Breast epithelium (tissue), 4 donors: ENCODE measurements around the gene BABAM2. TPM values are rescaled to one million over a fixed set of nuclear protein-coding genes. Genes with fewer than 3 reads are reported as not detected.

Source experiments
- DNase-seq, 2 donors: peaks; one replicate each; pipeline ENCODE4 v3.0.0-alpha.2; 2019; ENCODE audit warnings: low spot score in 2 of 2
- H3K27ac ChIP-seq, 2 donors: fragments of 200-600 bp; sonication (generic) in 1 of 2; one replicate each; pipeline ENCODE4 v1.5.1; 2016 to 2019; ENCODE audit warnings: mild to moderate bottlenecking in 1 of 2
- H3K27me3 ChIP-seq, 2 donors: fragments of 200-600 bp; sonication (generic) in 1 of 2; one replicate each; pipeline versions ENCODE4 v1.5.1 to v1.6.0; 2017 to 2019; ENCODE audit warnings: control low read depth in 1 of 2, mild to moderate bottlenecking in 1 of 2
- H3K36me3 ChIP-seq: fragments of 200-600 bp; one replicate; pipeline ENCODE4 v1.5.1; 2019
- H3K4me1 ChIP-seq, 2 donors: fragments of 200-600 bp; sonication (generic); one replicate each; pipeline ENCODE4 v1.5.1; 2016 to 2019; ENCODE audit warnings: control low read depth in 1 of 2
- H3K4me3 ChIP-seq, 3 donors: fragments of 200-600 bp; sonication (generic); 1 replicate in 2 of 3; 2 replicates in 1 of 3; pipeline ENCODE4 v1.5.1; 2016 to 2019; ENCODE audit warnings: mild to moderate bottlenecking in 3 of 3, moderate library complexity in 2 of 3
- H3K9me3 ChIP-seq, 2 donors: fragments of 200-600 bp; sonication (generic) in 1 of 2; one replicate each; pipeline ENCODE4 v1.5.1; 2016 to 2019; ENCODE audit warnings: control low read depth in 1 of 2
- CTCF ChIP-seq, 3 donors: fragments of 450-650 bp; IDR thresholded peaks; one replicate each; pipeline ENCODE4 v1.5.1; 2016 to 2017; ENCODE audit warnings: antibody characterized with exemption in 3 of 3, mild to moderate bottlenecking in 3 of 3, moderate library complexity in 3 of 3
- POLR2A ChIP-seq: fragments of 450-650 bp; IDR thresholded peaks from one replicate; pipeline ENCODE4 v1.6.1; 2016; ENCODE audit warnings: antibody characterized with exemption, mild to moderate bottlenecking, moderate library complexity
- POLR2AphosphoS5 ChIP-seq, 3 donors: sonication (generic); formaldehyde crosslinking; IDR thresholded peaks; one replicate each; pipeline ENCODE4 v1.6.1; 2017; ENCODE audit warnings: antibody characterized with exemption in 3 of 3
- intact Hi-C: fragments of 100-400 bp; cut with DNase I; formaldehyde crosslinking; loops from one replicate; pipeline ENCODE4 v1.15.1; 2023; ENCODE audit warnings: low total_unique reads
- total RNA-seq, 3 donors: library from RNA; depleted of rRNA; stranded (reverse); fragments of >200 nt; gene quantifications; one replicate each; pipeline ENCODE4 v1.1.0, GENCODE V29; 2016

Gene BABAM2
- total RNA-seq, 3 donors from 2014 or later: 34.7 to 46.2 (median 37.4) TPM

GRCh38 chr2:28296243-28296642, 405.7 kb downstream of the BABAM2 start:
- intact Hi-C loops: no loop called here
- no peak for TF ChIP-seq POLR2AphosphoS5 (IDR thresholded peaks at IDR 0.05)
- no peak for TF ChIP-seq POLR2A
- TF ChIP-seq CTCF (IDR thresholded peaks at IDR 0.05): no peak
- Histone ChIP-seq H3K36me3 (no peaks in the 10 kb centered on the region), H3K27ac (no peak overlapping the region), H3K27me3 (no peaks in the 10 kb centered on the region), H3K9me3 (no peaks in the 10 kb centered on the region), H3K4me1 (no peaks in the 10 kb centered on the region), H3K4me3 (no peak overlapping the region)
- no peak for DNase-seq

- intact Hi-C loops: no loop called here
- H3K9me3 ChIP-seq: no peaks in the 10 kb centered on the region
- DNase-seq: no peak
- no peak overlapping the region for H3K4me3 ChIP-seq
- no peak overlapping the region for H3K27ac ChIP-seq
- TF ChIP-seq POLR2AphosphoS5 (IDR thresholded peaks at IDR 0.05): no peak
- TF ChIP-seq POLR2A: no peak
- no peak for TF ChIP-seq CTCF (IDR thresholded peaks at IDR 0.05)
- no peaks in the 10 kb centered on the region for H3K27me3 ChIP-seq
- no peaks in the 10 kb centered on the region for H3K4me1 ChIP-seq
- no peaks in the 10 kb centered on the region for H3K36me3 ChIP-seq
These were observed 406.4 kb downstream of the BABAM2 start for GRCh38 chr2:28296904-28297303.

- no peak for DNase-seq
- H3K27me3 ChIP-seq: no peaks in the 10 kb centered on the region
- intact Hi-C loops: no loop called here
- no peak for TF ChIP-seq POLR2AphosphoS5 (IDR thresholded peaks at IDR 0.05)
- no peak for TF ChIP-seq POLR2A
- no peak for TF ChIP-seq CTCF (IDR thresholded peaks at IDR 0.05)
- H3K4me3 ChIP-seq: no peak overlapping the region
- no peak overlapping the region for H3K27ac ChIP-seq
- H3K36me3 ChIP-seq: no peaks in the 10 kb centered on the region
- no peaks in the 10 kb centered on the region for H3K9me3 ChIP-seq
- no peaks in the 10 kb centered on the region for H3K4me1 ChIP-seq
These were observed 407.0 kb downstream of the BABAM2 start for GRCh38 chr2:28297531-28297930.

GRCh38 chr2:28298406-28298805, 407.9 kb downstream of the BABAM2 start:
- Histone ChIP-seq H3K4me1 (no peaks in the 10 kb centered on the region), H3K9me3 (no peaks in the 10 kb centered on the region), H3K27me3 (no peaks in the 10 kb centered on the region), H3K36me3 (no peaks in the 10 kb centered on the region), H3K4me3 (no peak overlapping the region), H3K27ac (no peak overlapping the region)
- no peak for DNase-seq
- TF ChIP-seq POLR2A (no peak), CTCF (IDR thresholded peaks at IDR 0.05) (no peak), POLR2AphosphoS5 (IDR thresholded peaks at IDR 0.05) (no peak)
- intact Hi-C loops: no loop called here

- intact Hi-C loops: no loop called here
- TF ChIP-seq CTCF (IDR thresholded peaks at IDR 0.05): no peak
- TF ChIP-seq POLR2A: no peak
- no peak for TF ChIP-seq POLR2AphosphoS5 (IDR thresholded peaks at IDR 0.05)
- Histone ChIP-seq H3K4me3 (no peak overlapping the region), H3K4me1 (no peaks in the 10 kb centered on the region), H3K36me3 (no peaks in the 10 kb centered on the region), H3K9me3 (no peaks in the 10 kb centered on the region), H3K27ac (no peak overlapping the region), H3K27me3 (no peaks in the 10 kb centered on the region)
- no peak for DNase-seq
These were observed 410.2 kb downstream of the BABAM2 start for GRCh38 chr2:28300485-28301341.
